Breast epithelium (tissue), 3 donors: ENCODE data around the gene TNFSF10.

ENCODE experiments used
- CTCF ChIP-seq, 3 donors: fragments of 450-650 bp; IDR thresholded peaks; one replicate each; pipeline ENCODE4 v1.5.1; 2016 to 2017; ENCODE audit warnings: antibody characterized with exemption in 3 of 3, mild to moderate bottlenecking in 3 of 3, moderate library complexity in 3 of 3
- POLR2A ChIP-seq: fragments of 450-650 bp; IDR thresholded peaks from one replicate; pipeline ENCODE4 v1.6.1; 2016; ENCODE audit warnings: antibody characterized with exemption, mild to moderate bottlenecking, moderate library complexity

GRCh38 chr3:172516318-172517214 is 6.7 kb downstream of the TNFSF10 start:
- no peak for TF ChIP-seq CTCF (IDR thresholded peaks at IDR 0.05)
- no peak for TF ChIP-seq POLR2A
